Thyroid gland (tissue), 4 donors: ENCODE results near the gene FAAP100. TPM values are rescaled to one million over a fixed set of nuclear protein-coding genes. Genes with fewer than 3 reads are reported as not detected.
A peak's percentile ranks its signal among the peaks of the same experiment; 100 is the strongest.

Experiments
- DNase-seq, 2 donors: peaks; one replicate each; pipeline ENCODE4 v3.0.0-alpha.2; 2019
- H3K27ac ChIP-seq, 3 donors: fragments of 200-600 bp; sonication (generic); 1 replicate in 2 of 3; 2 replicates in 1 of 3; pipeline ENCODE4 v1.5.1; 2016 to 2019; ENCODE audit warnings: mild to moderate bottlenecking in 1 of 3, moderate library complexity in 1 of 3
- H3K27me3 ChIP-seq: fragments of 200-600 bp; sonication (generic); one replicate; pipeline ENCODE4 v1.5.1; 2019
- H3K36me3 ChIP-seq, 2 donors: fragments of 200-600 bp; sonication (generic); one replicate each; pipeline ENCODE4 v1.5.1; 2016 to 2019
- H3K4me1 ChIP-seq, 2 donors: fragments of 200-600 bp; sonication (generic); one replicate each; pipeline ENCODE4 v1.5.1; 2017 to 2019
- H3K4me3 ChIP-seq, 3 donors: fragments of 200-600 bp; sonication (generic); replicated peaks in 1 of 3; 1 replicate in 2 of 3; 2 replicates in 1 of 3; pipeline ENCODE4 v1.5.1; 2016; ENCODE audit warnings: mild to moderate bottlenecking in 1 of 3
- H3K9me3 ChIP-seq: fragments of 200-600 bp; sonication (generic); one replicate; pipeline ENCODE4 v1.5.1; 2017
- POLR2A ChIP-seq, 2 donors: fragments of 450-650 bp; IDR thresholded peaks; one replicate each; pipeline ENCODE4 v1.6.1; 2017; ENCODE audit warnings: antibody characterized with exemption in 2 of 2, mild to moderate bottlenecking in 2 of 2, moderate library complexity in 1 of 2
- WGBS, 2 donors: methylation state at CpG; one replicate each; pipeline ENCODE4 v1.1.5; 2017; 5-methylcytosine and 5-hydroxymethylcytosine counted together
- intact Hi-C: fragments of 100-400 bp; cut with DNase I; formaldehyde crosslinking; loops from one replicate; pipeline ENCODE4 v1.15.1; 2023
- total RNA-seq, 4 donors: library from RNA; depleted of rRNA; stranded (reverse); fragments of >200 nt; gene quantifications; one replicate each; pipeline ENCODE4 v1.2.3, GENCODE V29; 2016
- TF ChIP-seq, protein P1 (sequence below), 6 experiments: fragments of 200-600 bp in 3 of 6; fragments of 450-650 bp in 3 of 6; sonication (generic) in 3 of 6; IDR thresholded peaks; one replicate each; pipeline ENCODE4 v1.5.1; 2016 to 2019; ENCODE audit warnings: antibody characterized with exemption in 6 of 6, mild to moderate bottlenecking in 2 of 6, inconsistent platforms in 1 of 6, moderate library complexity in 1 of 6

FAAP100 gene
- total RNA-seq, 4 donors from 2014 or later, result 24.1 to 35.2 (median 31.0) TPM

DNA sequence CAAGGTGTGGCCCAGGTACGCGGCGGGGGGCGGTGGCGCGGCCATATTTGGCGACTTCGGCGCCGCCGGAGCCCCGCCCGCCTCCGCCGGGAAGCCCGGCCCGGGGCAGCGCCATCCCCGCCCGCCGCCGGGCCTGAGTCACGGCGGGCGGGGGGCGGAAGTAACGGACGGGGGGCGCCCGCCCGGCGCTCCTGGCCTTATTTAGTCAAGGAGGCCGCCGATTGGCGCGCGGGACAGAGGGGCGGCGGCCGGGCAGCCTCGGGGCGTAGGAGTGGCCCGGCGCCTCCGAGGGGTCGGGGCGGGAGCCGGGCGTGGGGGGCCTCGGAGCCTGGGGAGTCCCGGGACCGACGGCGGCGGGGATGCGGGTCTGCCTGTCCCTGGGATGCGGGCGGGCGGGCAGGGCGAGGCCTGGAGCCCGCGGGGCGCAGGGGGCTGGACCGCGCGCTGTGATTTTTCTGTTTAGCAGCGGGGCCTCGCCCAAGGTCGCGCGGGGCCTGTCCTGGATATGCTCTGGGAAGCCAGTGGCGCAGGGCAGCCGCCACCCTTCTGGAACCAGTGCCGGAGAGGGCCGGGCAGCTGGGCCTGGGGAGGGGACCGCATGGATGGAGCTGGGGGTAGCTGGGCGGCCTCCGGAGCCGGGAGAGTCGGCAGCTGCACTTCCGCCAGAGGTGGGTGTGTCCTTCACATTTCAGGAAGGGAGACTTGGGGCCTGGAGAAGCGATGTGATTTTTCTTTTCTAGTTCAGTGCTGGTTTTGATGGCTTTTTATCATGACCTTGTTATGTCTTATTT lies 37.2 kb downstream of the FAAP100 start:
- H3K4me1 ChIP-seq, result peaks cover 43 to 52% of the 10 kb centered on the region in 2 donors
- peak overlapping the region; percentile 54 to 85 (median 58) for H3K4me3 ChIP-seq
- DNase-seq, result peak; percentile 82 to 83
- peaks cover 22 to 26% of the 10 kb centered on the region in 2 donors for H3K36me3 ChIP-seq
- TF ChIP-seq, protein P1, sequence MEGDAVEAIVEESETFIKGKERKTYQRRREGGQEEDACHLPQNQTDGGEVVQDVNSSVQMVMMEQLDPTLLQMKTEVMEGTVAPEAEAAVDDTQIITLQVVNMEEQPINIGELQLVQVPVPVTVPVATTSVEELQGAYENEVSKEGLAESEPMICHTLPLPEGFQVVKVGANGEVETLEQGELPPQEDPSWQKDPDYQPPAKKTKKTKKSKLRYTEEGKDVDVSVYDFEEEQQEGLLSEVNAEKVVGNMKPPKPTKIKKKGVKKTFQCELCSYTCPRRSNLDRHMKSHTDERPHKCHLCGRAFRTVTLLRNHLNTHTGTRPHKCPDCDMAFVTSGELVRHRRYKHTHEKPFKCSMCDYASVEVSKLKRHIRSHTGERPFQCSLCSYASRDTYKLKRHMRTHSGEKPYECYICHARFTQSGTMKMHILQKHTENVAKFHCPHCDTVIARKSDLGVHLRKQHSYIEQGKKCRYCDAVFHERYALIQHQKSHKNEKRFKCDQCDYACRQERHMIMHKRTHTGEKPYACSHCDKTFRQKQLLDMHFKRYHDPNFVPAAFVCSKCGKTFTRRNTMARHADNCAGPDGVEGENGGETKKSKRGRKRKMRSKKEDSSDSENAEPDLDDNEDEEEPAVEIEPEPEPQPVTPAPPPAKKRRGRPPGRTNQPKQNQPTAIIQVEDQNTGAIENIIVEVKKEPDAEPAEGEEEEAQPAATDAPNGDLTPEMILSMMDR (IDR thresholded peaks at IDR 0.05), result no peak
- TF ChIP-seq POLR2A (IDR thresholded peaks at IDR 0.05), result peak; percentile 21 to 82
- 0% methylated on average over 16 to 24 of the region's 82 CpGs for WGBS, 2 donors
- H3K27me3 ChIP-seq, result no peaks in the 10 kb centered on the region
- H3K27ac ChIP-seq, result peak overlapping the region; percentile 99 to 100 (median 100)
- intact Hi-C loops, result no loop called here
- no peaks in the 10 kb centered on the region for H3K9me3 ChIP-seq

DNA sequence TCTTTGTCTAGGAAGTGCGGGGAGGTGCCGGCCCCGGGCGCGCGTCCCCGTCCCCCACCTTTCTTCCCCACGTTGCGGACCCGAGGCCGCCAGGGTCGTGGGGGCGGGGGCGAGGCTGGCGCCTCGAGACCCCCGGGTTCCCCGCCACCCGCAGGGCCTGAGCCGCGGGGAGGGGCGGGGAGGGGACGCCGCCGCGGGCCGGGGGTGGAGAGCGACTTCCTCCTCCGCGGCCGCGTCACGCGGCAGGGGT lies 37.7 kb downstream of the FAAP100 start:
- no peak for DNase-seq
- intact Hi-C loops, result no loop called here
- Histone ChIP-seq H3K4me3 (peak overlapping the region; percentile 54 to 85 (median 58)), H3K27me3 (no peaks in the 10 kb centered on the region), H3K27ac (peak overlapping the region; percentile 99 to 100 (median 100)), H3K4me1 (peaks cover 43 to 51% of the 10 kb centered on the region in 2 donors), H3K9me3 (no peaks in the 10 kb centered on the region), H3K36me3 (peaks cover 26 to 28% of the 10 kb centered on the region in 2 donors)
- no peak for TF ChIP-seq POLR2A (IDR thresholded peaks at IDR 0.05)
- TF ChIP-seq, protein P1 (IDR thresholded peaks at IDR 0.05), result no peak
- 0% methylated on average over 16 of the region's 34 CpGs; no CpG with 5 or more reads in 1 of the 2 donors for WGBS, 2 donors

DNA sequence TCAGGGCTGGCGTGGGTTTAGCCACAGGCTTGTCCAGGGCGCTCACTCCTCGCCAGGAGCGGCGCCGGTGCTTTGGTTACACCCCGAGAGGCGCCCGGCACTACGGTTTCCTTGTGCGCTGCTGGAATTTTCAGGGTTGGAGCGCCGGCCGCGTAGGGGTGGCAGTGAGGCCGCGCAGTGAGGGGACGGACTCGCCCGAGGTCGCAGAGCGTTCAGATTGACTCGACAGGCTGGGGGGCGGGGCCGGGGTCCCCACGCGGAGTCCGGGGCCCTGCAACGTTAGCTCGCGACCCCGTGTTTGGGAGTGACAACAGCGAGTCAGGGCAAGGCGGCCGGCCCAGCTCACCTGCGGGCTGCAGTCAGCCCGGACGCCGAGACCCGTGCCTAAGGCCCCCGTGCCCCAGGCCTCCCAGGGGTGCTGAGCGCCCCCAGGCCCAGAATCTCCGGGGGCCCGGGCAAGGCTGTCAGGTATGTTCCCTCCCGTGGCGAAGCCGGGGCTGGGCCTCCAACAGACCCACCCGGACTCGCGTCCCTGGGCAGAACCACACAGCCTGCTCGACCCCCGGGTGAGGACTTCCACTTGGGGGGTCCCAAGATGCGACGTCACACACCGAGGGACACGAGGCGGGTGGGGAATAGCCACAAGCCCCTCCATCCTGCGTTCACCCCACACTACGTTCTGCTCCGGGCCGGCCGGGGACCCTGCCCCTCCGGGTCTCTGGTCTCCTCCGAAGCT lies 38.2 kb downstream of the FAAP100 start:
- Histone ChIP-seq H3K27me3 (no peaks in the 10 kb centered on the region), H3K4me1 (peaks cover 43 to 51% of the 10 kb centered on the region in 2 donors), H3K9me3 (no peaks in the 10 kb centered on the region), H3K4me3 (peak overlapping the region; percentile 54 to 85 (median 58)), H3K27ac (peak overlapping the region; percentile 99 to 100 (median 100)), H3K36me3 (peaks cover 28 to 31% of the 10 kb centered on the region in 2 donors)
- peak in 1 of 2 donors; percentile 69 for TF ChIP-seq POLR2A (IDR thresholded peaks at IDR 0.05)
- TF ChIP-seq, protein P1 (IDR thresholded peaks at IDR 0.05), result no peak
- intact Hi-C loops, result no loop called here
- peak; percentile 76 to 82 for DNase-seq
- WGBS, 2 donors, result 1 to 5% methylated on average over 4 to 15 of the region's 64 CpGs

DNA sequence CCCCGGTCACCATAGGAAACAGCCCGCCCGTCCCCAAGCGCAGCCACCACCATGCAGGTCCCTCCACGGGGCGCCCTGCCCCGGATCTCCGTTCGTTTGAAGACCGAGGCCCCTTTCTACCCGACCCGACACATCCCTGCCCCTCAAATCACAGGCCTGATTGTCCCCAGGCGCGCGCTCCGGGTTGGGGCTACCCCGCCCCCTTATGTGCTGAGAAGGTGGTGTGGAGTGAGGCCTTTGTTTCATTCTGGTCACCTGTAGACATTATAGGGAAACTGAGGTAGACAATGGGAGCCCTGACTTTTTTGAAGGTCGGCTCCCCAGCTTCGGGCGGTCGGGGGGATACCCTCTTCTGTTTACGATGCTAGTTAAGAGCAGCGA lies 38.8 kb downstream of the FAAP100 start:
- H3K27me3 ChIP-seq, result no peaks in the 10 kb centered on the region
- peak; percentile 76 to 80 for DNase-seq
- peak overlapping the region; percentile 99 to 100 (median 100) for H3K27ac ChIP-seq
- 1 to 6% methylated on average over 14 to 23 of the region's 23 CpGs for WGBS, 2 donors
- peak overlapping the region; percentile 54 to 85 (median 58) for H3K4me3 ChIP-seq
- peaks cover 28 to 31% of the 10 kb centered on the region in 2 donors for H3K36me3 ChIP-seq
- intact Hi-C loops, result no loop called here
- peaks cover 45 to 51% of the 10 kb centered on the region in 2 donors for H3K4me1 ChIP-seq
- H3K9me3 ChIP-seq, result no peaks in the 10 kb centered on the region
- TF ChIP-seq, protein P1 (IDR thresholded peaks at IDR 0.05), result no peak
- TF ChIP-seq POLR2A (IDR thresholded peaks at IDR 0.05), result no peak
